B cell (primary cell): ENCODE data around the gene LIPG. TPM values are rescaled to one million over a fixed set of nuclear protein-coding genes. Genes with fewer than 3 reads are reported as not detected.
"Not testable (repeated sequence)": the region's sequence is repeated elsewhere in the genome, so short reads cannot be mapped to it uniquely, and the experiment has no call there.

Source experiments
- ATAC-seq: fragments of 200-7000 bp; cut with Tn5 transposase; one replicate; pipeline ENCODE4 v1.10.0; 2021; ENCODE audit warnings: low read depth, mild to moderate bottlenecking, moderate number of reproducible peaks, moderate library complexity
- CTCF ChIA-PET: fragments of 350-600 bp; sonication (Branson Sonifier 250); formaldehyde crosslinking; loops from one replicate; lab custom pipeline; 2021; ENCODE audit warnings: antibody characterized with exemption, inconsistent platforms; lab: Charles Lee
- POLR2A ChIA-PET: fragments of 350-600 bp; sonication (Branson Sonifier 250); formaldehyde crosslinking; loops from one replicate; lab custom pipeline; 2021; ENCODE audit warnings: antibody characterized with exemption; lab: Charles Lee
- DNase-seq: peaks from one replicate; pipeline ENCODE4 v3.0.0; 2013
- H2AFZ ChIP-seq: 2 replicates; pipeline ENCODE4 v1.6.1; 2012; ENCODE audit warnings: mild to moderate bottlenecking, low read depth, low read length; ENCODE audit not compliant: insufficient read depth, poor library complexity, severe bottlenecking
- H3K27ac ChIP-seq, 2 donors: 1 replicate in 1 of 2; 2 replicates in 1 of 2; pipeline ENCODE4 v1.5.1; 2012 to 2013; ENCODE audit warnings: low read length in 2 of 2, mild to moderate bottlenecking in 2 of 2, moderate library complexity in 1 of 2
- H3K27me3 ChIP-seq, 4 experiments: fragments of 200-600 bp in 1 of 4; sonication (generic) in 1 of 4; replicated peaks in 1 of 4; 1 replicate in 2 of 4; 2 replicates in 2 of 4; pipeline versions ENCODE4 v1.6.1 to v1.7.0; 2013 to 2016; ENCODE audit warnings: low read length in 3 of 4, mild to moderate bottlenecking in 2 of 4, mixed read lengths in 1 of 4, moderate library complexity in 1 of 4; ENCODE audit not compliant: insufficient read depth in 4 of 4, control insufficient read depth in 3 of 4; ENCODE audit errors: control extremely low read depth in 1 of 4
- H3K36me3 ChIP-seq, 2 experiments: replicated peaks in 1 of 2; 1 replicate in 1 of 2; 2 replicates in 1 of 2; pipeline versions ENCODE4 v1.6.1 to v1.7.1; 2013; ENCODE audit warnings: low read length in 1 of 2; ENCODE audit not compliant: insufficient read depth in 2 of 2, control insufficient read depth in 1 of 2; ENCODE audit errors: control extremely low read depth in 1 of 2, extremely low read depth in 1 of 2
- H3K4me1 ChIP-seq, 2 donors: fragments of 200-600 bp in 1 of 2; sonication (generic) in 1 of 2; 1 replicate in 1 of 2; 2 replicates in 1 of 2; pipeline versions ENCODE4 v1.5.1 to v1.6.1; 2013 to 2017; ENCODE audit warnings: low read length in 2 of 2; ENCODE audit not compliant: control insufficient read depth in 2 of 2, insufficient read depth in 2 of 2
- H3K4me2 ChIP-seq: replicated peaks from 2 replicates; pipeline ENCODE3; 2012; ENCODE audit warnings: mild to moderate bottlenecking, low read depth, low read length; ENCODE audit not compliant: poor library complexity, severe bottlenecking
- H3K4me3 ChIP-seq, 5 experiments: fragments of 200-600 bp in 1 of 5; sonication (generic) in 1 of 5; 1 replicate in 3 of 5; 2 replicates in 2 of 5; pipeline versions ENCODE4 v1.5.1 to v1.7.0; 2011 to 2016; ENCODE audit warnings: low read length in 4 of 5, mild to moderate bottlenecking in 4 of 5, low read depth in 2 of 5, control low read depth in 1 of 5, moderate library complexity in 1 of 5; ENCODE audit not compliant: insufficient read depth in 1 of 5; ENCODE audit errors: control extremely low read depth in 1 of 5, extremely low read depth in 1 of 5
- H3K79me2 ChIP-seq: fragments of 200-600 bp; sonication (generic); one replicate; pipeline ENCODE4 v1.6.0; 2016; ENCODE audit warnings: low read length; ENCODE audit not compliant: control insufficient read depth, insufficient read depth
- H3K9ac ChIP-seq: fragments of 200-600 bp; sonication (generic); 2 replicates; pipeline ENCODE4 v1.6.1; 2017; ENCODE audit warnings: mild to moderate bottlenecking, low read length, moderate library complexity
- H3K9me3 ChIP-seq, 3 donors: one replicate each; pipeline versions ENCODE4 v1.6.1 to v1.7.1; 2013; ENCODE audit warnings: low read length in 2 of 3; ENCODE audit not compliant: control insufficient read depth in 2 of 3, insufficient read depth in 1 of 3; ENCODE audit errors: control extremely low read depth in 1 of 3
- H4K20me1 ChIP-seq: 2 replicates; pipeline ENCODE4 v1.6.0; 2012; ENCODE audit warnings: mild to moderate bottlenecking, low read length; ENCODE audit not compliant: insufficient read depth, control insufficient read depth, poor library complexity, severe bottlenecking
- H3K27ac Mint-ChIP-seq: one replicate; pipeline ENCODE4 v1.8.0; 2021; ENCODE audit warnings: mixed read lengths
- H3K27me3 Mint-ChIP-seq: one replicate; pipeline ENCODE4 v1.8.0; 2021; ENCODE audit warnings: mixed read lengths
- H3K4me1 Mint-ChIP-seq: one replicate; pipeline ENCODE4 v1.8.0; 2021; ENCODE audit warnings: mixed read lengths
- H3K4me3 Mint-ChIP-seq: one replicate; pipeline ENCODE4 v1.8.0; 2021; ENCODE audit warnings: mixed read lengths
- H3K9me3 Mint-ChIP-seq: one replicate; pipeline ENCODE4 v1.8.0; 2022; ENCODE audit warnings: mixed read lengths; ENCODE audit not compliant: insufficient read depth
- CTCF ChIP-seq: fragments of 200-600 bp; IDR thresholded peaks from one replicate; pipeline ENCODE4 v1.8.0; 2022; ENCODE audit warnings: antibody characterized with exemption, mild to moderate bottlenecking
- EZH2 ChIP-seq: IDR thresholded peaks from 2 replicates; pipeline ENCODE4 v1.6.1; 2012; ENCODE audit warnings: borderline replicate concordance, low read depth, mild to moderate bottlenecking, moderate library complexity, low read length; ENCODE audit not compliant: insufficient read depth, poor library complexity, severe bottlenecking
- WGBS: methylation state at CpG from one replicate; pipeline ENCODE4 v1.1.5; 2013; ENCODE audit warnings: missing lambda C conversion rate; ENCODE audit not compliant: insufficient coverage; 5-methylcytosine and 5-hydroxymethylcytosine counted together
- intact Hi-C: fragments of 100-400 bp; cut with micrococcal nuclease; formaldehyde crosslinking; loops from one replicate; pipeline ENCODE4 v1.10.0; 2022
- polyA plus RNA-seq: library from polyadenylated mRNA; depleted of rRNA; stranded (reverse); fragments of >200 nt; gene quantifications from 2 replicates; pipeline ENCODE4 v1.2.3, GENCODE V29; 2012
- total RNA-seq, 2 donors: library from RNA; stranded (reverse); fragments of 120-200 nt in 1 of 2; gene quantifications; 1 replicate in 1 of 2; 2 replicates in 1 of 2; pipeline versions ENCODE4 v1.2.3 to v1.2.4, GENCODE V29; 2013 to 2022

LIPG gene
- total and polyA plus RNA-seq, 2 donors (not counting 1 experiment from before 2014, with no cell fraction given), result not detected

DNA sequence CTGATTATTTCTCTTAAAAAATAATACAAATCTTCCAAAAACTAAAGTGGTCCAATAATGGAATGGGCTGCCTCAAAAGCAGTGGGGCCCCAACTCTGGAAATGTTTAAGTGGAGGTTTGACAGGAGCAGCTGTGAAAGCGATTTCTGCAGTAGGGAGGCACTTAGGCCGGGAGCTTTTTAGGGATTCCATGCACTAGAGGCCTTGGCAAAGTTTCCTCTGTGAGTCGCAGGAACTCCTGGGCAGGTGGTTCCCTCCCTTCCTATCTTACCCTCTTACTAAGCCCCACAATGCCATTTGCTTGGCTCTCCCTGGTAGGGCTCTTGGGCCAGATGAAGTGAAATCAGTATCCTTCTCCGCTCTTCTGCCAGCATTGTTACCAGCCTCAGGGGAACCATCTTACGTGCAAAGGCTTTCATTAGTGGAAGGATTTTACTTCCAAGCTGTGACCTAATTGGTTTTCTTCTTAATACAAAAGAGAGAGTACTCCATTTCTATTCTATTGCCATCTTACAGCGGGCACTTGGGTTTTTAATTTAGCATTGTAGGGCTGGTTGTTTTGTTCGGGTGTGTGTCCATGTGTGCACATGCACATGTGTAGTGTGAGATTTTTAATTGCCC, 40.5 kb upstream of the LIPG start:
- Histone ChIP-seq H3K27ac (no peak overlapping the region), H3K4me3 (no peak overlapping the region)

GRCh38 chr18:49523580-49524093, 38.2 kb upstream of the LIPG start:
- H3K9ac ChIP-seq, H3K36me3 ChIP-seq, H3K9me3 ChIP-seq, H3K27me3 ChIP-seq, H3K4me3 Mint-ChIP-seq, H3K4me1 ChIP-seq, H3K4me3 ChIP-seq, H3K27ac Mint-ChIP-seq, POLR2A ChIA-PET, H3K4me2 ChIP-seq, ATAC-seq, H3K27ac ChIP-seq, H3K79me2 ChIP-seq, H2AFZ ChIP-seq, H4K20me1 ChIP-seq, intact Hi-C loops, DNase-seq, H3K9me3 Mint-ChIP-seq, H3K4me1 Mint-ChIP-seq: not testable (repeated sequence)
- peaks cover 19% of the 10 kb centered on the region for H3K27me3 Mint-ChIP-seq
- no CpG with 5 or more reads among the region's 7 CpGs for WGBS
- CTCF ChIA-PET, result interaction anchor here (2.2 kb wide), 1 partner anchor 13 kb away, joined by 8 read pairs; no protein-coding TSS in a partner anchor

More for the DNA sequence above, 40.5 kb upstream of the LIPG start:
- Mint-ChIP-seq H3K4me1 (no peaks in the 10 kb centered on the region), H3K9me3 (no peaks in the 10 kb centered on the region), H3K4me3 (no peak overlapping the region), H3K27ac (no peak overlapping the region), H3K27me3 (peaks cover 19% of the 10 kb centered on the region)
- no peak for ATAC-seq
- intact Hi-C loops, result no loop called here
- H3K27me3 ChIP-seq, result peaks cover 0 to 3% (median 0%) of the 10 kb centered on the region in 4 experiments
- H3K36me3 ChIP-seq, result no peaks in the 10 kb centered on the region
- H4K20me1 ChIP-seq, result no peaks in the 10 kb centered on the region
- no peak overlapping the region for H3K4me2 ChIP-seq
- H3K9me3 ChIP-seq, result no peaks in the 10 kb centered on the region
- no peak for DNase-seq
- no peak overlapping the region for H3K9ac ChIP-seq
- H3K4me1 ChIP-seq, result no peaks in the 10 kb centered on the region
- no peaks in the 10 kb centered on the region for H3K79me2 ChIP-seq
- TF ChIP-seq CTCF (no peak), EZH2 (no peak)
- POLR2A ChIA-PET, result no interaction called here
- no peak overlapping the region for H2AFZ ChIP-seq
- WGBS, result 95% methylated on average over 4 of the region's 7 CpGs
- CTCF ChIA-PET, result interaction anchor here (0.7 kb wide), 1 partner anchor 11 kb away, joined by 3 read pairs; no protein-coding TSS in a partner anchor
